HEK293 (cell line): Measurements from ENCODE around the gene MKRN1.
A peak's percentile ranks its signal among the peaks of the same experiment; 100 is the strongest.
"Not testable (repeated sequence)": the region's sequence is repeated elsewhere in the genome, so short reads cannot be mapped to it uniquely, and the experiment has no call there.

Experiments used
- CTCF ChIA-PET: fragments of 350-600 bp; formaldehyde crosslinking; extraction: SDS; loops from one replicate; lab custom pipeline; 2021; ENCODE audit warnings: antibody characterized with exemption; lab: Yijun Ruan, JAX
- POLR2A ChIA-PET: fragments of 300-600 bp; formaldehyde crosslinking; extraction: SDS; loops from one replicate; lab custom pipeline; 2020; ENCODE audit warnings: antibody characterized with exemption, inconsistent platforms; lab: Yijun Ruan, JAX
- H3K27ac ChIP-seq: fragments of 200-500 bp; sonication (Bioruptor generic); 2 replicates; pipeline ENCODE4 v1.5.1; 2014; ENCODE audit warnings: low read depth, low read length, control low read depth, inconsistent platforms; ENCODE audit errors: extremely low read depth
- H3K36me3 ChIP-seq, 2 experiments: fragments of 200-500 bp in 1 of 2; sonication (Bioruptor generic) in 1 of 2; 1 replicate in 1 of 2; 2 replicates in 1 of 2; pipeline ENCODE4 v1.5.1; 2014 to 2017; ENCODE audit warnings: inconsistent platforms in 2 of 2, low read length in 2 of 2; ENCODE audit not compliant: control insufficient read depth in 2 of 2, insufficient read depth in 1 of 2
- H3K4me1 ChIP-seq: fragments of 200-500 bp; sonication (Bioruptor generic); 2 replicates; pipeline ENCODE4 v1.5.1; 2014; ENCODE audit warnings: mild to moderate bottlenecking, low read length, inconsistent platforms; ENCODE audit not compliant: control insufficient read depth, insufficient read depth
- H3K4me3 ChIP-seq: 2 replicates; pipeline ENCODE4 v1.5.1; 2011; ENCODE audit warnings: low read depth, mild to moderate bottlenecking, control low read depth, low read length, moderate library complexity
- H3K9me3 ChIP-seq: fragments of 200-500 bp; sonication (Bioruptor generic); 2 replicates; pipeline ENCODE4 v1.5.1; 2014; ENCODE audit warnings: low read depth, low read length, inconsistent platforms; ENCODE audit not compliant: control insufficient read depth, insufficient read depth
- GLIS1 ChIP-seq: fragments of 450-650 bp; formaldehyde crosslinking; IDR thresholded peaks from 2 replicates; pipeline ENCODE4 v1.5.1; 2016; ENCODE audit warnings: missing biosample characterization, missing genetic modification characterization
- KLF8 ChIP-seq: fragments of 450-650 bp; formaldehyde crosslinking; IDR thresholded peaks from 2 replicates; pipeline ENCODE4 v1.5.1; 2016; ENCODE audit warnings: missing biosample characterization, missing genetic modification characterization
- SCRT2 ChIP-seq: fragments of 450-650 bp; formaldehyde crosslinking; IDR thresholded peaks from 2 replicates; pipeline ENCODE4 v1.5.1; 2016; ENCODE audit warnings: missing biosample characterization, missing genetic modification characterization
- SETDB1 ChIP-seq: IDR thresholded peaks from one replicate; pipeline ENCODE4 v1.6.1; 2017; ENCODE audit warnings: mild to moderate bottlenecking, low read length, moderate library complexity, mixed read lengths; ENCODE audit not compliant: insufficient read length
- ZFP41 ChIP-seq: fragments of 450-650 bp; formaldehyde crosslinking; IDR thresholded peaks from 2 replicates; pipeline ENCODE4 v1.5.1; 2016; ENCODE audit warnings: missing biosample characterization, missing genetic modification characterization, borderline replicate concordance
- ZNF121 ChIP-seq: fragments of 450-650 bp; formaldehyde crosslinking; IDR thresholded peaks from 2 replicates; pipeline ENCODE4 v1.5.1; 2016; ENCODE audit warnings: missing biosample characterization, missing genetic modification characterization
- ZNF341 ChIP-seq: fragments of 450-650 bp; formaldehyde crosslinking; IDR thresholded peaks from 2 replicates; pipeline ENCODE4; 2016; ENCODE audit warnings: low read depth, missing biosample characterization, missing genetic modification characterization
- ZNF549 ChIP-seq: fragments of 450-650 bp; IDR thresholded peaks from 2 replicates; pipeline ENCODE4 v1.5.1; 2018; ENCODE audit warnings: missing biosample characterization, missing genetic modification characterization, mild to moderate bottlenecking, inconsistent platforms, moderate library complexity
- ZNF560 ChIP-seq: fragments of 450-650 bp; formaldehyde crosslinking; IDR thresholded peaks from 2 replicates; pipeline ENCODE4 v1.5.1; 2017; ENCODE audit warnings: missing biosample characterization, missing genetic modification characterization, borderline replicate concordance
- ZNF626 ChIP-seq: fragments of 450-650 bp; sonication (Bioruptor Pico); formaldehyde crosslinking; IDR thresholded peaks from 2 replicates; pipeline ENCODE4 v1.5.1; 2018; ENCODE audit warnings: missing biosample characterization, missing genetic modification characterization, inconsistent platforms
- ZNF654 ChIP-seq: fragments of 450-650 bp; formaldehyde crosslinking; IDR thresholded peaks from 2 replicates; pipeline ENCODE4 v1.5.1; 2016; ENCODE audit warnings: low read depth, missing biosample characterization, missing genetic modification characterization
- ZSCAN16 ChIP-seq: fragments of 450-650 bp; formaldehyde crosslinking; IDR thresholded peaks from 2 replicates; pipeline ENCODE4 v1.5.1; 2016; ENCODE audit warnings: missing biosample characterization, missing genetic modification characterization
- TF ChIP-seq, protein P1 (sequence below): fragments of 450-650 bp; formaldehyde crosslinking; conservative IDR thresholded peaks from 2 replicates; pipeline ENCODE4 v1.5.1; 2016; ENCODE audit warnings: low read depth, missing biosample characterization, missing genetic modification characterization
- TF ChIP-seq, protein P2 (sequence below): fragments of 450-650 bp; formaldehyde crosslinking; IDR thresholded peaks from 2 replicates; pipeline ENCODE4 v1.5.1; 2016; ENCODE audit warnings: missing biosample characterization, missing genetic modification characterization

MKRN1 gene

DNA sequence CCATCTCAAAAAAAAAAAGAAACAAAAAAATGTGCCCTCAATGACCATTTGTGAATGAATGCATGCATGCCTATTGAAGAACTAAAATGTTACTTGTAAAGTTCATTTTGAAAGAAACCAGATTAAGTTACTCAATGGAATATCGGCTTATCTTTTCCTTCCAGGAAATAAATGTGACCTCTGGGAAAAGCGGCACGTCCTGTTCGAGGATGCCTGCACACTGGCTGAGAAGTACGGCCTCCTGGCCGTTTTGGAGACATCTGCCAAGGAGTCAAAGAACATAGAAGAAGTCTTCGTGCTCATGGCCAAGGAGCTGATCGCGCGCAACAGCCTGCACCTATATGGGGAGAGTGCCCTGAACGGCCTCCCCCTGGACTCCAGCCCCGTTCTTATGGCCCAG lies 53.6 kb downstream of the MKRN1 start:
- Histone ChIP-seq H3K9me3 (no peaks in the 10 kb centered on the region), H3K27ac (no peak overlapping the region), H3K4me1 (no peaks in the 10 kb centered on the region), H3K4me3 (no peak overlapping the region), H3K36me3 (no peaks in the 10 kb centered on the region)
- TF ChIP-seq GLIS1 = no peak
- TF ChIP-seq ZNF560 (tag by site-specific recombination) = no peak
- TF ChIP-seq ZNF341 (tag by site-specific recombination) = no peak
- CTCF ChIA-PET = interaction anchor here (0.7 kb wide), 1 partner anchor 671 kb away, joined by 3 read pairs; no protein-coding TSS in a partner anchor
- POLR2A ChIA-PET = interaction anchor here (0.6 kb wide), 1 partner anchor 19 kb away, joined by 8 read pairs; no protein-coding TSS in a partner anchor

DNA sequence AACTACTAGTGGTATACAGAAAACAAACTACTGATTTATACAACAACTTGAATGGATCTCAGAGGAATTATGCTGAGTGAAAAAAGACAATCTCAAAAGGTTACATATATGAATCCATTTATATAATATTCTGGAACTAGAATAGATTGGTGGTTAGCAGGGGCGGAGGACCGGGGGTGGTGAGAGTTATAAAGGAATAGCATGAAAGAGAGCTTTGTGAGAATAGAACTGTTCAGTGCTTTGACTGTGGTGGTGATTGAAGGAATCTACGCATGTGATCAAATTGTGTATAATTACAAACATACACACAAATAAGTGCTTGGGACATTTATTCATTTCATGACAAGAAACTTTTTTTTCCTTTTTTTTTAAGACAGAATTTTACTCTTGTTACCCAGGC lies 55.8 kb downstream of the MKRN1 start:
- no peaks in the 10 kb centered on the region for H3K9me3 ChIP-seq
- H3K4me3 ChIP-seq = no peak overlapping the region
- POLR2A ChIA-PET = no interaction called here
- TF ChIP-seq SCRT2 (tag by site-specific recombination) = no peak
- no peak for TF ChIP-seq ZFP41 (tag by site-specific recombination)
- no peak for TF ChIP-seq SETDB1
- TF ChIP-seq, protein P1, sequence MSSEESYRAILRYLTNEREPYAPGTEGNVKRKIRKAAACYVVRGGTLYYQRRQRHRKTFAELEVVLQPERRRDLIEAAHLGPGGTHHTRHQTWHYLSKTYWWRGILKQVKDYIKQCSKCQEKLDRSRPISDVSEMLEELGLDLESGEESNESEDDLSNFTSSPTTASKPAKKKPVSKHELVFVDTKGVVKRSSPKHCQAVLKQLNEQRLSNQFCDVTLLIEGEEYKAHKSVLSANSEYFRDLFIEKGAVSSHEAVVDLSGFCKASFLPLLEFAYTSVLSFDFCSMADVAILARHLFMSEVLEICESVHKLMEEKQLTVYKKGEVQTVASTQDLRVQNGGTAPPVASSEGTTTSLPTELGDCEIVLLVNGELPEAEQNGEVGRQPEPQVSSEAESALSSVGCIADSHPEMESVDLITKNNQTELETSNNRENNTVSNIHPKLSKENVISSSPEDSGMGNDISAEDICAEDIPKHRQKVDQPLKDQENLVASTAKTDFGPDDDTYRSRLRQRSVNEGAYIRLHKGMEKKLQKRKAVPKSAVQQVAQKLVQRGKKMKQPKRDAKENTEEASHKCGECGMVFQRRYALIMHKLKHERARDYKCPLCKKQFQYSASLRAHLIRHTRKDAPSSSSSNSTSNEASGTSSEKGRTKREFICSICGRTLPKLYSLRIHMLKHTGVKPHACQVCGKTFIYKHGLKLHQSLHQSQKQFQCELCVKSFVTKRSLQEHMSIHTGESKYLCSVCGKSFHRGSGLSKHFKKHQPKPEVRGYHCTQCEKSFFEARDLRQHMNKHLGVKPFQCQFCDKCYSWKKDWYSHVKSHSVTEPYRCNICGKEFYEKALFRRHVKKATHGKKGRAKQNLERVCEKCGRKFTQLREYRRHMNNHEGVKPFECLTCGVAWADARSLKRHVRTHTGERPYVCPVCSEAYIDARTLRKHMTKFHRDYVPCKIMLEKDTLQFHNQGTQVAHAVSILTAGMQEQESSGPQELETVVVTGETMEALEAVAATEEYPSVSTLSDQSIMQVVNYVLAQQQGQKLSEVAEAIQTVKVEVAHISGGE (tag by site-specific recombination) = no peak
- CTCF ChIA-PET = interaction anchor here (0.6 kb wide), 1 partner anchor 10 kb away, joined by 3 read pairs; no protein-coding TSS in a partner anchor
- no peaks in the 10 kb centered on the region for H3K4me1 ChIP-seq
- H3K36me3 ChIP-seq = no peaks in the 10 kb centered on the region
- no peak overlapping the region for H3K27ac ChIP-seq

DNA sequence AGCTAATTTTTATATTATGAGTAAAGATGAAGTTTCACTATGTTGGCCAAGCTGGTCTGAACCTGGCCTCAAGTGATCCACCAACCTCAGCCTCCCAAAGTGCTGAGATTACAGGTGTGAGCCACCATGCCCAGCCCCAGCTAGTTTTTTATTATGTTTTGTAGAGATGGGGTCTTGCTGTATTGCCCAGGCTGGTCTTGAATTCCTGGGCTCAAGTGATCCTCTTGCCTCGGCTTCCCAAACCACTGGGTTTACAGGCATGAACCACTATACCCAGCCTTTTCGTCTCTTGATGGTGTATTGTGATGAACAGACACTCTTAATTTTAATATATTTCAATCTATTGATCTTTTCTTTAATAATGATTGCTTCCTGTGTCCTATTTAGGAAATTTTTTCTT lies 57.8 kb downstream of the MKRN1 start:
- Histone ChIP-seq H3K4me3 (no peak overlapping the region), H3K9me3 (no peaks in the 10 kb centered on the region), H3K4me1 (no peaks in the 10 kb centered on the region), H3K27ac (no peak overlapping the region), H3K36me3 (no peaks in the 10 kb centered on the region)
- POLR2A ChIA-PET = no interaction called here
- TF ChIP-seq, protein P2, sequence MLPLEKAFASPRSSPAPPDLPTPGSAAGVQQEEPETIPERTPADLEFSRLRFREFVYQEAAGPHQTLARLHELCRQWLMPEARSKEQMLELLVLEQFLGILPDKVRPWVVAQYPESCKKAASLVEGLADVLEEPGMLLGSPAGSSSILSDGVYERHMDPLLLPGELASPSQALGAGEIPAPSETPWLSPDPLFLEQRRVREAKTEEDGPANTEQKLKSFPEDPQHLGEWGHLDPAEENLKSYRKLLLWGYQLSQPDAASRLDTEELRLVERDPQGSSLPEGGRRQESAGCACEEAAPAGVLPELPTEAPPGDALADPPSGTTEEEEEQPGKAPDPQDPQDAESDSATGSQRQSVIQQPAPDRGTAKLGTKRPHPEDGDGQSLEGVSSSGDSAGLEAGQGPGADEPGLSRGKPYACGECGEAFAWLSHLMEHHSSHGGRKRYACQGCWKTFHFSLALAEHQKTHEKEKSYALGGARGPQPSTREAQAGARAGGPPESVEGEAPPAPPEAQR (tag by site-specific recombination) = no peak
- TF ChIP-seq ZNF121 (tag by site-specific recombination) = 0 out of 2 replicates have a peak, but pooled peaks have one; percentile 45
- CTCF ChIA-PET = no interaction called here

DNA sequence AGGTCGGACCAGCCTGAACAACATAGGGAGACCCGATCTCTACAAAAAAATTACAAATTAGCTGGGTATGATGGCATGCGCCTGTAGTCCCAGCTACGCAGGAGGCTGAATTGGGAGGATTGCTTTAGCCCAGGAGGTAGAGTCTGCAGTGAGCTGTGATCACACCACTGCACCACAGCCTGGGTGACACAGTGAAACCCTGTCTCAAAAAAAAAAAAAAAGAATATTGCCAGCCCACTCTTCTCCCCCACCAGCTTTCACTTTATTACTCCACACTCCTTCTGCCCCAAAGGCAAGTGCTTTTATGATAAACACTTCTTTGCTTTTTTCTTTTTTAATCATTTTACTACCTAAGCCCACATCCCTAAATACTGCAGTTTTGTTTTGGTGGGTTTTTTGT lies 60.7 kb downstream of the MKRN1 start:
- Histone ChIP-seq H3K4me3 (no peak overlapping the region), H3K4me1 (no peaks in the 10 kb centered on the region), H3K27ac (no peak overlapping the region), H3K9me3 (no peaks in the 10 kb centered on the region), H3K36me3 (no peaks in the 10 kb centered on the region)
- CTCF ChIA-PET = interaction anchor here (0.6 to 0.7 kb wide), 2 partner anchors 25 to 35 kb away, joined by 3 to 4 read pairs; no protein-coding TSS in a partner anchor
- POLR2A ChIA-PET = no interaction called here
- TF ChIP-seq ZSCAN16 (tag by site-specific recombination) = no peak
- no peak for TF ChIP-seq KLF8 (tag by site-specific recombination)
- no peak for TF ChIP-seq ZNF654
- TF ChIP-seq ZNF626 (tag by site-specific recombination) = no peak
- TF ChIP-seq ZNF549 (tag by site-specific recombination) = no peak

DNA sequence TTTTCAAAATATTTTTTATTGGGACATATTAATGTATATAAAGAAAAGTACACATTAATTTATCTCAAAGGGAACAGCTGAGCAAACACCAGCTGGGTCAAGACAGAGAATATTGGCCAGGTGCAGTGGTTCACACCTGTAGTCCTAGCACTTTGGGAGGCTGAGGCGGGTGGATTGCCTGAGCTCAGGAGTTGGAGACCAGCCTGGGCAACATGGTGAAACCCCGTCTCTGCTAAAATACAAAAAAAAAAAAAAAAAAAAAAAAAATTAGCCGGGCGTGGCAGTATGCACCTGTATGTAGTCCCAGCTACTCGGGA lies 61.2 kb downstream of the MKRN1 start:
- H3K27ac ChIP-seq, H3K4me1 ChIP-seq, H3K9me3 ChIP-seq, CTCF ChIA-PET, H3K36me3 ChIP-seq, POLR2A ChIA-PET, H3K4me3 ChIP-seq: not testable (repeated sequence)
